ENCODE data around the gene MSH5. TPM values are rescaled to one million over a fixed set of nuclear protein-coding genes. Genes with fewer than 3 reads are reported as not detected.

Gene MSH5
- total RNA-seq, 1 donor from 2014 or later = 50.9 TPM

DNA sequence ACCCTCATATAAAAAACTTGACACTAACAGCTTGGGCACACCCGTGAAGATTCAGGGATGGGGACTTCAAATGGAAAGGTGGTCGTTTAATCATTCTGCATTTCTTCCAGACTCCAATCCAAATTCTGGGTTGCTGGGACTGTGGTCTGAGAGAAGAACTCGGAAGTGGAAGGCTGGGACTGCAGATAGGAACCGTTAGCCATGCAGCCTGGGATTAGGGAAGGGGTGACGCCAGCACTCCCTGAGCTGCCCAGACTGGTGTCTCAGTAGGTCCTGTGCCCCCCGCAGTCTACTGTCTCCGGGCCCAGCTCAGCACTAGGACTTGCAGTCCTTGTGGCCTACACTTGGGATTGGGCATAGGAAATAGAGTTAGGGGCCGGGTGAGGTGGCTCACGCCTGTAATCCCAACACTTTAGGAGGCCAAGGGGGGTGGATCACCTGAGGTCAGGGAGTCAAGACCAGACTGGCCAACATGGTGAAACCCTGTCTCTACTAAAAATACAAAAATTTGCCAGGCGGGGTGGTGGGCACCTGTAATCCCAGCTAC is 3.0 kb upstream of the MSH5 start:
- H3K4me2 ChIP-seq = peak overlapping the region; percentile 99
- H3K4me3 ChIP-seq = peak overlapping the region; percentile 92
- no peaks in the 10 kb centered on the region for H3K27me3 ChIP-seq
- peaks cover 65% of the 10 kb centered on the region for H3F3A ChIP-seq (ENCODE audit: low read depth)
- peak overlapping the region; percentile 8 for H3K27ac ChIP-seq
- peaks cover 47% of the 10 kb centered on the region for H3K79me2 ChIP-seq (ENCODE audit: low read depth)
- no peak overlapping the region for H2AFZ ChIP-seq (replicated peaks)
- Mint-ChIP-seq H3K9me3 (no peaks in the 10 kb centered on the region), H3K36me3 (peaks cover 18% of the 10 kb centered on the region), H3K4me3 (peak overlapping the region; percentile 94), H3K27me3 (ENCODE audit: insufficient read depth, low read depth) (peaks cover 2% of the 10 kb centered on the region), H3K4me1 (peaks cover 68% of the 10 kb centered on the region), H3K27ac (peak overlapping the region; percentile 100)
- DNase-seq (ENCODE audit: low spot score) = peak; percentile 41
- H3K36me3 ChIP-seq = peaks cover under 1% of the 10 kb centered on the region
- peaks cover 43% of the 10 kb centered on the region for H3K4me1 ChIP-seq
- H3K9me3 ChIP-seq (ENCODE audit: low read depth) = no peaks in the 10 kb centered on the region
- peaks cover 15% of the 10 kb centered on the region for H4K20me1 ChIP-seq (ENCODE audit: low read depth)
- TF ChIP-seq EZH2phosphoT487 (IDR thresholded peaks at IDR 0.05) (no peak), EZH2 (IDR thresholded peaks at IDR 0.05) (no peak)
- TF ChIP-seq, protein P1, sequence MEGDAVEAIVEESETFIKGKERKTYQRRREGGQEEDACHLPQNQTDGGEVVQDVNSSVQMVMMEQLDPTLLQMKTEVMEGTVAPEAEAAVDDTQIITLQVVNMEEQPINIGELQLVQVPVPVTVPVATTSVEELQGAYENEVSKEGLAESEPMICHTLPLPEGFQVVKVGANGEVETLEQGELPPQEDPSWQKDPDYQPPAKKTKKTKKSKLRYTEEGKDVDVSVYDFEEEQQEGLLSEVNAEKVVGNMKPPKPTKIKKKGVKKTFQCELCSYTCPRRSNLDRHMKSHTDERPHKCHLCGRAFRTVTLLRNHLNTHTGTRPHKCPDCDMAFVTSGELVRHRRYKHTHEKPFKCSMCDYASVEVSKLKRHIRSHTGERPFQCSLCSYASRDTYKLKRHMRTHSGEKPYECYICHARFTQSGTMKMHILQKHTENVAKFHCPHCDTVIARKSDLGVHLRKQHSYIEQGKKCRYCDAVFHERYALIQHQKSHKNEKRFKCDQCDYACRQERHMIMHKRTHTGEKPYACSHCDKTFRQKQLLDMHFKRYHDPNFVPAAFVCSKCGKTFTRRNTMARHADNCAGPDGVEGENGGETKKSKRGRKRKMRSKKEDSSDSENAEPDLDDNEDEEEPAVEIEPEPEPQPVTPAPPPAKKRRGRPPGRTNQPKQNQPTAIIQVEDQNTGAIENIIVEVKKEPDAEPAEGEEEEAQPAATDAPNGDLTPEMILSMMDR (IDR thresholded peaks at IDR 0.05) = no peak
- no peak overlapping the region for H3K9ac ChIP-seq

DNA sequence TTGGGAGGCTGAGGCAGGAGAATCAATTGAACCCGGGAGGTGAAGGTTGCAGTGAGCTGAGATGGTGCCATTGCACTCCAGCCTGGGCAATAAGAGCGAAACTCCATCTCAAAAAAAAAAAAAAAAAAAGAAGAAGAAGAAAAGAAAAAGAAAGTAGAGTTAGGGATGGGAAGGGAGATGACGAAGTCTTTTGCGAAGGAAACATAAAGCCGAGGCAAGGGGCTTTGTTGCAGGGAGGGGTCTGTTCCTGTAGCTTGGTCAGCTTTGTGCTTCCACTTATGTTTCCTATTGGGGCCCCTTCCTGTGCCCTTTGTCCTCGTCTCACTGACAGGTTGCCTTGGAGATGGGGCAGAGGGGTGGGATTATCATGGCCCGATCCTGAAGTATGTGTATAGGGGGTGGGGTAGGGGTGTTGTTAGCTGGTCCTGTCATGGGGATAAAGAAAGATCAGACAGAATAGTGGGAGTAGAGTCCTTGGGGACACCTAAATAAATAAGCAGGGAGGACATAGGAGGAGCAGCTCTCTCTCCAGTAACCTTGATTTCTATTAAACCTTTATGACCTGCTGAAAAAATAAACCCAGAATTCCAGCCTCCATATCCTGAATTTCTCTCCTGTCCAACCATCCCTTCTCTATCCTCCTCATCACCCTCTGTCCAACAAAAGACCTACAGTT is 2.4 kb upstream of the MSH5 start:
- H3K27ac Mint-ChIP-seq = peak overlapping the region; percentile 100
- H3K4me2 ChIP-seq = peak overlapping the region; percentile 99
- H3K27ac ChIP-seq = peak overlapping the region; percentile 85
- peaks cover 16% of the 10 kb centered on the region for H3K36me3 Mint-ChIP-seq
- H3K9me3 ChIP-seq (ENCODE audit: low read depth) = no peaks in the 10 kb centered on the region
- peaks cover 68% of the 10 kb centered on the region for H3K4me1 Mint-ChIP-seq
- peaks cover 43% of the 10 kb centered on the region for H3K4me1 ChIP-seq
- peak overlapping the region; percentile 92 for H3K4me3 ChIP-seq
- H3K36me3 ChIP-seq = no peaks in the 10 kb centered on the region
- peak overlapping the region; percentile 11 for H2AFZ ChIP-seq (replicated peaks)
- no peaks in the 10 kb centered on the region for H3K27me3 ChIP-seq
- peak; percentile 87 for DNase-seq (ENCODE audit: low spot score)
- TF ChIP-seq EZH2phosphoT487 (IDR thresholded peaks at IDR 0.05) (no peak), EZH2 (IDR thresholded peaks at IDR 0.05) (no peak)
- TF ChIP-seq, protein P1 (IDR thresholded peaks at IDR 0.05) = no peak
- H3K4me3 Mint-ChIP-seq = peak overlapping the region; percentile 94
- no peak overlapping the region for H3K9ac ChIP-seq
- H3K9me3 Mint-ChIP-seq = no peaks in the 10 kb centered on the region
- H4K20me1 ChIP-seq (ENCODE audit: low read depth) = peaks cover 15% of the 10 kb centered on the region
- H3F3A ChIP-seq (ENCODE audit: low read depth) = peaks cover 58% of the 10 kb centered on the region
- H3K79me2 ChIP-seq (ENCODE audit: low read depth) = peaks cover 47% of the 10 kb centered on the region
- peaks cover 2% of the 10 kb centered on the region for H3K27me3 Mint-ChIP-seq (ENCODE audit: insufficient read depth, low read depth)

DNA sequence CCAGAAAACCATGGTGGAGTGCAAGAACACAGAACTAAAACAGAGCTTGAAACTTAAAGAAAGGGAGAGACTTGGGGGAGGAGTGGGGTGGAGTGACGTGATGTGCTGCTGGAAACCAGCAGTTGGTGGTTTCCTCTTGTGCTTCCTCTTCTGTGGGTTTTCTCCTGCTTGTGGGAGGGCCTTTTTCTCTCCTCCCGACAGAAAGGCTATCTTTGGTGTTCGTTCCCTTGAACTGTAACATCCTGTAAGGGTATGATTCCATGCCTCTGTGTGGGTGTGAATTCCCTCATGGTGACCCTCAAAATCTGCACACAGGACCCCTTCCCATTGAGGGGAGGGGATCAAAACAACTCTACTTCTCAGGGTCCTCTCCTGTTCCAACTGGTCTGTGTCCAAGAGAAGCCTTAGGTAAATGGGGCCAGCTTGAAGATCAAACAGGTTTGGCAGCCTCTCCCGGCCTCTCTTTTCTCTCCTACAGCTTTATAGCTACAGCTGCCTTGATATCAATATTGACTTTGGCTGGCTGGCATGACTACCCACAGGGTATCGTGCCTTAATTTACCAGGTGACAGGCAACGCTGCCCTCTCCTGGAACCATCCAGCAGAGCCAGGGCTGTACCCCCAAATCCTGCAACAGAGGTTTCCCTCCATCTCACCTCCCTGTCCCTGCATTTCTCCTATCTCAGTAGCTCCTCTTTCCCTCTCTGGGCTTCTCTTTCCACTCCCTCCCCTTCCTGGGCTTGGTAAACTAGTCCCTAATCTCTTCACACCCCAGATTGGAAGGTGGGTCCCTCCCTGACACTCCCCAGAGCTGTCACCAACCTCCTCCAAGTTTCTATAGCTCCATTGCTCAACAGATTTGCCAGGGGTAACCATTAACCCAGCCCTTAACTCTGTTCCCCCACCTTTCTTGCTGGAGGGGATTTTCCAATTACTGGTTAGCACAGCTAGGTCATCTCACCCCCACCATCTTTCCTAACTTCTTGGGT is 1.5 kb upstream of the MSH5 start:
- peak overlapping the region; percentile 100 for H3K27ac Mint-ChIP-seq
- peaks cover 20% of the 10 kb centered on the region for H3K36me3 Mint-ChIP-seq
- no peak for DNase-seq (ENCODE audit: low spot score)
- TF ChIP-seq EZH2 (IDR thresholded peaks at IDR 0.05) = no peak
- no peak for TF ChIP-seq EZH2phosphoT487 (IDR thresholded peaks at IDR 0.05)
- TF ChIP-seq, protein P1 (IDR thresholded peaks at IDR 0.05) = peak; percentile 39
- H3K4me3 ChIP-seq = peak overlapping the region; percentile 92
- H3K4me1 Mint-ChIP-seq = peaks cover 71% of the 10 kb centered on the region
- H3K4me2 ChIP-seq = peak overlapping the region; percentile 99
- H3K4me3 Mint-ChIP-seq = peak overlapping the region; percentile 94
- H3K4me1 ChIP-seq = peaks cover 44% of the 10 kb centered on the region
- no peak overlapping the region for H3K9ac ChIP-seq
- H3F3A ChIP-seq (ENCODE audit: low read depth) = peaks cover 53% of the 10 kb centered on the region
- peak overlapping the region; percentile 11 for H2AFZ ChIP-seq (replicated peaks)
- peaks cover 5% of the 10 kb centered on the region for H3K27me3 Mint-ChIP-seq (ENCODE audit: insufficient read depth, low read depth)
- H3K27ac ChIP-seq = peak overlapping the region; percentile 85
- peaks cover 15% of the 10 kb centered on the region for H4K20me1 ChIP-seq (ENCODE audit: low read depth)
- no peaks in the 10 kb centered on the region for H3K9me3 ChIP-seq (ENCODE audit: low read depth)
- H3K9me3 Mint-ChIP-seq = no peaks in the 10 kb centered on the region
- no peaks in the 10 kb centered on the region for H3K36me3 ChIP-seq
- H3K79me2 ChIP-seq (ENCODE audit: low read depth) = peaks cover 47% of the 10 kb centered on the region
- no peaks in the 10 kb centered on the region for H3K27me3 ChIP-seq

Data from neural progenitor cell (in vitro differentiated cells).